Activated CD8-positive, alpha-beta memory T cell treated with anti-CD3 and anti-CD28 coated beads, Interleukin-2, amount 10 ng/mL, durations not matched to agents 7 days and 5 days (primary cell): ENCODE measurements around the gene RPL23. TPM values are rescaled to one million over a fixed set of nuclear protein-coding genes. Genes with fewer than 3 reads are reported as not detected.

Experiments
- ATAC-seq: fragments of 150-1000 bp; cut with Tn5 transposase; one replicate; pipeline ENCODE4 v1.10.0; 2021; ENCODE audit warnings: moderate library complexity
- CTCF ChIA-PET: fragments of 350-600 bp; sonication (Branson Sonifier 250); formaldehyde crosslinking; loops from one replicate; lab custom pipeline; 2021; ENCODE audit warnings: antibody characterized with exemption; lab: Charles Lee
- DNase-seq: peaks from one replicate; pipeline ENCODE4 v3.0.0-alpha.2; 2020
- H3K27ac Mint-ChIP-seq: one replicate; pipeline ENCODE4 v1.8.0; 2021; ENCODE audit warnings: mild to moderate bottlenecking, mixed read lengths
- H3K27me3 Mint-ChIP-seq: one replicate; pipeline ENCODE4 v1.8.0; 2021; ENCODE audit warnings: mixed read lengths
- H3K36me3 Mint-ChIP-seq: one replicate; pipeline ENCODE4 v1.8.0; 2021; ENCODE audit warnings: mild to moderate bottlenecking, mixed read lengths
- H3K4me1 Mint-ChIP-seq: one replicate; pipeline ENCODE4 v1.8.0; 2021; ENCODE audit warnings: mixed read lengths
- H3K4me3 Mint-ChIP-seq: one replicate; pipeline ENCODE4 v1.8.0; 2021; ENCODE audit warnings: mild to moderate bottlenecking, moderate library complexity, mixed read lengths
- H3K9me3 Mint-ChIP-seq: one replicate; pipeline ENCODE4 v1.8.0; 2022; ENCODE audit warnings: low read depth, mixed read lengths
- microRNA-seq: library from miRNA; unstranded; fragments of <30 nt; microRNA quantifications from one replicate; pipeline ENCODE4 v1.2.0, GENCODE V29; 2022
- total RNA-seq, 2 experiments: library from RNA; stranded (reverse); gene quantifications; one replicate each; pipeline ENCODE4 v1.2.3, GENCODE V29; 2021

The RPL23 gene
- total RNA-seq, 2 experiments from 2014 or later: 831 to 1,130 TPM

- Mint-ChIP-seq H3K4me1 (peaks cover 37% of the 10 kb centered on the region), H3K9me3 (no peaks in the 10 kb centered on the region)
- peak; percentile 43 for ATAC-seq
Observed at GRCh38 chr17:38798614-38799500, 54.7 kb downstream of the RPL23 start.

More at GRCh38 chr17:38798614-38799500, 54.7 kb downstream of the RPL23 start:
- no peaks in the 10 kb centered on the region for H3K27me3 Mint-ChIP-seq
- CTCF ChIA-PET: interaction anchor here (0.7 to 1.6 kb wide), 5 partner anchors 11 to 354 kb away, joined by 3 to 5 read pairs (median 3); partner anchors contain the start of gene PSMB3
- peak; percentile 80 for DNase-seq
- H3K27ac Mint-ChIP-seq: peak overlapping the region; percentile 79
- H3K36me3 Mint-ChIP-seq: peaks cover 29% of the 10 kb centered on the region
- peak overlapping the region; percentile 90 for H3K4me3 Mint-ChIP-seq

Small RNAs within 50 kb of the gene (microRNA-seq; reads per million reads assigned to microRNA genes)
- not detected for gene MIR4727

Other genes with a start within 250 kb of the RPL23 start
- gene SRCIN1, start 247.8 kb downstream of the RPL23 start, total RNA-seq: under 1 TPM; 0.26 to 0.30 TPM
- 10 to 100 TPM; 10.4 to 20.1 TPM for gene EPOP, start 178.8 kb downstream of the RPL23 start, total RNA-seq
- gene MLLT6, start 148.4 kb downstream of the RPL23 start, total RNA-seq: 100 to 1,000 TPM; 223 to 247 TPM
- gene CISD3, start 123.4 kb downstream of the RPL23 start, total RNA-seq: 10 to 100 TPM; 51.3 to 54.3 TPM
- 1 to 10 TPM; 2.1 to 2.5 TPM for gene PCGF2, start 105.4 kb downstream of the RPL23 start, total RNA-seq
- gene PSMB3, start 101.0 kb downstream of the RPL23 start, total RNA-seq: 100 to 1,000 TPM; 246 to 303 TPM
- 10 to 100 TPM; 37.6 TPM for gene PIP4K2B, start 54.2 kb downstream of the RPL23 start, total RNA-seq
- 10 to 100 TPM; 28.7 to 33.0 TPM for gene CWC25, start 28.4 kb downstream of the RPL23 start, total RNA-seq
- 100 to 1,000 TPM; 208 to 239 TPM for gene LASP1, start 16.3 kb upstream of the RPL23 start, total RNA-seq
- gene FBXO47, start 113.7 kb upstream of the RPL23 start, total RNA-seq: under 1 TPM in 1 of 2 experiments, not detected in 1; 0.18 TPM